Ishikawa (cell line): ENCODE data around the gene RNASET2.

Source experiments
- CEBPB ChIP-seq: IDR thresholded peaks from 2 replicates; pipeline ENCODE4 v1.6.1; 2012
- CREB1 ChIP-seq: IDR thresholded peaks from 2 replicates; pipeline ENCODE4 v1.6.1; 2012; ENCODE audit warnings: low read depth
- EGR1 ChIP-seq: IDR thresholded peaks from 2 replicates; pipeline ENCODE4 v1.6.1; 2012
- EP300 ChIP-seq: IDR thresholded peaks from 2 replicates; pipeline ENCODE4 v1.6.1; 2012; ENCODE audit warnings: borderline replicate concordance
- FOXM1 ChIP-seq: IDR thresholded peaks from 2 replicates; pipeline ENCODE4 v1.6.1; 2012; ENCODE audit warnings: low read depth, borderline replicate concordance
- NFIC ChIP-seq: IDR thresholded peaks from 2 replicates; pipeline ENCODE4 v1.6.1; 2012
- RAD21 ChIP-seq: IDR thresholded peaks from 2 replicates; pipeline ENCODE4 v1.6.1; 2012; ENCODE audit warnings: low read depth
- TAF1 ChIP-seq: IDR thresholded peaks from 2 replicates; pipeline ENCODE4 v1.6.1; 2012; ENCODE audit warnings: low read depth, mild to moderate bottlenecking
- TCF12 ChIP-seq: IDR thresholded peaks from 2 replicates; pipeline ENCODE4 v1.6.1; 2012; ENCODE audit warnings: low read depth
- TEAD4 ChIP-seq: IDR thresholded peaks from 2 replicates; pipeline ENCODE4 v1.6.1; 2012
- YY1 ChIP-seq: IDR thresholded peaks from 2 replicates; pipeline ENCODE4 v1.6.1; 2012; ENCODE audit warnings: low read depth
- ZBTB7A ChIP-seq: IDR thresholded peaks from 2 replicates; pipeline ENCODE4 v1.6.1; 2012; ENCODE audit warnings: low read depth
- TF ChIP-seq, protein P1 (sequence below): IDR thresholded peaks from 2 replicates; pipeline ENCODE4 v1.6.1; 2012
- TF ChIP-seq, protein P2 (sequence below): IDR thresholded peaks from 2 replicates; pipeline ENCODE4 v1.6.1; 2012
- TF ChIP-seq, protein P3 (sequence below): IDR thresholded peaks from 2 replicates; pipeline ENCODE4 v1.6.1; 2012; ENCODE audit warnings: low read depth, mild to moderate bottlenecking

Gene RNASET2

DNA sequence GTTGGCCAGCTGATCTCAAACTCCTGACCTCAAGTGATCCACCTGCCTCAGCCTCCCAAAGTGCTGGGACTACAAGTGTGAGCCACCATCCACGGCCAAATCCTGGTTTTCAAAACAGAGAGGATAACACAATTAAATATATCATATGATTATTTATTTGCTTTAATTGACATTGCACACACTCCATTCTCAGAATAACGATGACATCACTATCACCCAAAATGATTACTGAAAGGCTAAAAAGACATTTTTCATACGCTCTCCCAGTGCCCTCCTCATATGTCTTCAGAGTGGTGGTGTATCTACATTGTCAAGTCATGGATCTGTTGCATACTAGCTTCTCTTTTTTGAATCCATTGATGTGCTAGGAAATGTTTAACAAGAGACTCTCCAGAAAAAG is 24.4 kb upstream of the RNASET2 start:
- TF ChIP-seq NFIC (no peak), CREB1 (no peak), FOXM1 (no peak), RAD21 (no peak), ZBTB7A (no peak), EP300 (no peak), CEBPB (no peak)
- TF ChIP-seq, protein P1, sequence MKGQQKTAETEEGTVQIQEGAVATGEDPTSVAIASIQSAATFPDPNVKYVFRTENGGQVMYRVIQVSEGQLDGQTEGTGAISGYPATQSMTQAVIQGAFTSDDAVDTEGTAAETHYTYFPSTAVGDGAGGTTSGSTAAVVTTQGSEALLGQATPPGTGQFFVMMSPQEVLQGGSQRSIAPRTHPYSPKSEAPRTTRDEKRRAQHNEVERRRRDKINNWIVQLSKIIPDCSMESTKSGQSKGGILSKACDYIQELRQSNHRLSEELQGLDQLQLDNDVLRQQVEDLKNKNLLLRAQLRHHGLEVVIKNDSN: no peak
- TF ChIP-seq, protein P2, sequence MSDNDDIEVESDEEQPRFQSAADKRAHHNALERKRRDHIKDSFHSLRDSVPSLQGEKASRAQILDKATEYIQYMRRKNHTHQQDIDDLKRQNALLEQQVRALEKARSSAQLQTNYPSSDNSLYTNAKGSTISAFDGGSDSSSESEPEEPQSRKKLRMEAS: no peak

DNA sequence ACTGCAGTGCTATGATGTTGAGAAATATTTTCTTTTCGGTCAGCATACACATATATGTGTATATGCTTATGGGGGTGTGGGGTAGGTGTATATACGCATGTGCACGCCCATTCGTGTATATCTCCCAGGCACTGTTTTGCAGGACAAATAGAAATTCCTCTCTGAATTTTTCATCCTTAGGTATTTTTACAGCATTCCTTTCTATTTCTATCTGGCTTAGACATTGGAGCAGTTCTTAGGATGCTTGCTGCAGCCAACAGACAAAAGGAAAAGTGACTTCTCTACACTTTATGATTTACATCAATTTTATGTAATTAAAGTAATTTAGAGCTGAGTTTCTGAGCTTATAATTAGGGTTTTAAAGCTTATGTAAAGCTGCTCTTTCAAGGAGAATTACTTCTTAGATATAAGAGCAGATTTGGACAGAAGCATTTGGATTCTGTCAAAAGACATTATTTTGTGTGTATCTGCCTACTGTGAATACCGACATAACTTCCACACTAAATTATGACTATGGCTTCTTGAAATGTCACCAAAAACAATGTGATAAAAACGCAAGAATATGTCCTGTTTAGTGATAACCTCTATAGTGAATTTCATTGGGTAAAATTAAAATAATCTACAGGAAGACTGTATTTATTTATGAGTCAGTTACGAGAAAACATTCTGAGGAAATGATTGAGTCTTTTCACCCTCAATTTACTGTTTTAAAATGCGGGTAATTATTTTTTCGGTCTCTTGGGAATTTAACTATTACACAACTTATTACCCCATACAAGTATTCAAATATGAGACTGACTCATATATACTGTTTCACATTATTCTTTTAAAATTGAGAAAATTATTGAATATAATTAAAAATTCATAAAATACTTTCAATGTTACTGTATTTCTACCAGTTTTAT is 21.5 kb upstream of the RNASET2 start:
- no peak for TF ChIP-seq FOXM1
- TF ChIP-seq TCF12: no peak
- TF ChIP-seq YY1: no peak
- TF ChIP-seq, protein P1: no peak
- TF ChIP-seq, protein P3, sequence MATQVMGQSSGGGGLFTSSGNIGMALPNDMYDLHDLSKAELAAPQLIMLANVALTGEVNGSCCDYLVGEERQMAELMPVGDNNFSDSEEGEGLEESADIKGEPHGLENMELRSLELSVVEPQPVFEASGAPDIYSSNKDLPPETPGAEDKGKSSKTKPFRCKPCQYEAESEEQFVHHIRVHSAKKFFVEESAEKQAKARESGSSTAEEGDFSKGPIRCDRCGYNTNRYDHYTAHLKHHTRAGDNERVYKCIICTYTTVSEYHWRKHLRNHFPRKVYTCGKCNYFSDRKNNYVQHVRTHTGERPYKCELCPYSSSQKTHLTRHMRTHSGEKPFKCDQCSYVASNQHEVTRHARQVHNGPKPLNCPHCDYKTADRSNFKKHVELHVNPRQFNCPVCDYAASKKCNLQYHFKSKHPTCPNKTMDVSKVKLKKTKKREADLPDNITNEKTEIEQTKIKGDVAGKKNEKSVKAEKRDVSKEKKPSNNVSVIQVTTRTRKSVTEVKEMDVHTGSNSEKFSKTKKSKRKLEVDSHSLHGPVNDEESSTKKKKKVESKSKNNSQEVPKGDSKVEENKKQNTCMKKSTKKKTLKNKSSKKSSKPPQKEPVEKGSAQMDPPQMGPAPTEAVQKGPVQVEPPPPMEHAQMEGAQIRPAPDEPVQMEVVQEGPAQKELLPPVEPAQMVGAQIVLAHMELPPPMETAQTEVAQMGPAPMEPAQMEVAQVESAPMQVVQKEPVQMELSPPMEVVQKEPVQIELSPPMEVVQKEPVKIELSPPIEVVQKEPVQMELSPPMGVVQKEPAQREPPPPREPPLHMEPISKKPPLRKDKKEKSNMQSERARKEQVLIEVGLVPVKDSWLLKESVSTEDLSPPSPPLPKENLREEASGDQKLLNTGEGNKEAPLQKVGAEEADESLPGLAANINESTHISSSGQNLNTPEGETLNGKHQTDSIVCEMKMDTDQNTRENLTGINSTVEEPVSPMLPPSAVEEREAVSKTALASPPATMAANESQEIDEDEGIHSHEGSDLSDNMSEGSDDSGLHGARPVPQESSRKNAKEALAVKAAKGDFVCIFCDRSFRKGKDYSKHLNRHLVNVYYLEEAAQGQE: no peak
- TF ChIP-seq EP300: no peak
- TF ChIP-seq TAF1: no peak

DNA sequence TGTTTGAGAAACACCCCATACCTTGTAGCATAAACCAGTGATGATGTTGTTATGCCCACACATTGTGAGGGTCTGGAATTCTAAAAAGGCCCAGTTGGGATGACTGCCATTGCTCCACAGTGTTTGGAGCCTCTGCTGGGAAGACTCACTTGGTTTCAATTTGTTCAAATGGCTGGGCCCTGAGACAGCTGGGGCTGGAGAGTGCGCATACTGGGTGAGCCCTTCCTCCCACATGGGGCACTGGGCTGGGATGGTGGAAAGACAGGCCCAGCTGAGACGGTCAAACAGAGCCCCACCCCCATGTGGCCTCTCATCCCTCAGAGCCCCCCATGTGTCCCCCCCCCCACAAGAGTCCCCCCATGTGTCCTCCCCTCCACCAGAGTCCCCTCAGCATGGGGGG is 20.3 kb upstream of the RNASET2 start:
- TF ChIP-seq, protein P1: no peak
- TF ChIP-seq CEBPB: no peak
- no peak for TF ChIP-seq TEAD4
- no peak for TF ChIP-seq CREB1
- TF ChIP-seq, protein P2: no peak
- TF ChIP-seq TCF12: no peak
- no peak for TF ChIP-seq NFIC
- TF ChIP-seq EP300: no peak
- TF ChIP-seq, protein P3: no peak
- TF ChIP-seq FOXM1: no peak

DNA sequence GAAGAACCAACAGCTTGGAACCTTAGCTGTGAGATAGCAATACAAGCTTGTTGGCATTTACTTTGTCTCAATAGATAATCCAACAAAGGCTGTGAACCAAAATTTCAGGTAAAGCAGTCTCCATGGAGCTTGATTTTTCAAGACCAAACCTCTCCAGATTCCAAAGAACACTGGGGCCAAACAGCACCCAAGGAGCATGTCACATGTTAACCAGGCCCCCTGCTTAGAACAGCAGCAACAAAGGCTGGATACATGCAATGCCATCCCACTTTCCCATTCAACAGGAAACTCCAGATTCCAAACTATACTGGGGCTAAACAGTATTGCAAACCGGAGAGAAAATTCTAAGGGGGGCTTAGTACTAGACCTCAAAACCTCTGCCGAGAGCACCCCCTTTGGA is 15.8 kb upstream of the RNASET2 start:
- TF ChIP-seq CEBPB (no peak), RAD21 (no peak), EGR1 (no peak), YY1 (no peak), ZBTB7A (no peak), FOXM1 (no peak), CREB1 (no peak), TAF1 (no peak), TEAD4 (no peak), TCF12 (no peak), NFIC (no peak), EP300 (no peak)
- TF ChIP-seq, protein P1: no peak
- TF ChIP-seq, protein P3: no peak
- TF ChIP-seq, protein P2: no peak
